Loucy (cell line): ENCODE data around the gene ARHGAP15.

Source experiments
- CTCF ChIP-seq: fragments of 200-600 bp; sonication (generic); conservative IDR thresholded peaks from 2 replicates; pipeline ENCODE4 v1.5.1; 2014; ENCODE audit warnings: mild to moderate bottlenecking, antibody characterized with exemption, low read length
- EZH2phosphoT487 ChIP-seq: fragments of 200-600 bp; IDR thresholded peaks from 2 replicates; pipeline ENCODE4 v1.6.1; 2018; ENCODE audit warnings: antibody characterized with exemption, mild to moderate bottlenecking, moderate library complexity, borderline replicate concordance

GRCh38 chr2:143434445-143434844 lies 305.2 kb downstream of the ARHGAP15 start:
- TF ChIP-seq CTCF (no peak), EZH2phosphoT487 (no peak)
